Omental fat pad (tissue), 4 donors: ENCODE measurements around the gene HAGHL. TPM values are rescaled to one million over a fixed set of nuclear protein-coding genes. Genes with fewer than 3 reads are reported as not detected.

ENCODE experiments used
- ATAC-seq: fragments of 150-250 bp; one replicate; pipeline ENCODE4 v1.9.1; 2016; ENCODE audit warnings: mild to moderate bottlenecking, moderate library complexity; ENCODE audit not compliant: low FRiP score
- DNase-seq: peaks from one replicate; pipeline ENCODE4 v3.0.0-alpha.2; 2019; ENCODE audit warnings: low spot score
- total RNA-seq, 4 donors: library from RNA; depleted of rRNA; stranded (reverse); fragments of >200 nt; gene quantifications; one replicate each; pipeline ENCODE4 v1.1.0, GENCODE V29; 2016
- TF ChIP-seq, protein P1 (sequence below), 3 donors: fragments of 450-650 bp; IDR thresholded peaks; one replicate each; pipeline ENCODE4 v1.5.1; 2016 to 2017; ENCODE audit warnings: antibody characterized with exemption in 3 of 3, mild to moderate bottlenecking in 3 of 3, moderate library complexity in 2 of 3

The HAGHL gene
- total RNA-seq, 4 donors from 2014 or later: 0.79 to 7.3 (median 4.6) TPM

DNA sequence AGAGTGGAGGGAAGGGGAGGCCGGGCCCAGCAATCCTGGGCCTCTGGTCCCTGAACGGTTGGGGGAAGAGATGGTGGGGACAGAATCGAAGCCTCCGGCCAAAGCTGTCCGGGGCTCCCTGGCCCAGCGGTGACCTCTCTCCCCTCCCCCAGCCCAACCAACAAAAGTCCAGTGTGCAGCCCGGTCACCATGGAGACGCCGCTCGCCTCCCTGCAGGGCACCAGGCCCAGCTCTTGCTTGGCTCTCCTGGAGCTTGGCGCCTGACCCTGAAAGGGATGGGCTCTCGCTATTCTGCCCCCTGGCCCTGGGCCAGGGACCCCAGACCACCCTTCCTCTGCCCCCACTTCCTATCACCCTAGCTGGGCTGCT is 10.7 kb upstream of the HAGHL start:
- TF ChIP-seq, protein P1, sequence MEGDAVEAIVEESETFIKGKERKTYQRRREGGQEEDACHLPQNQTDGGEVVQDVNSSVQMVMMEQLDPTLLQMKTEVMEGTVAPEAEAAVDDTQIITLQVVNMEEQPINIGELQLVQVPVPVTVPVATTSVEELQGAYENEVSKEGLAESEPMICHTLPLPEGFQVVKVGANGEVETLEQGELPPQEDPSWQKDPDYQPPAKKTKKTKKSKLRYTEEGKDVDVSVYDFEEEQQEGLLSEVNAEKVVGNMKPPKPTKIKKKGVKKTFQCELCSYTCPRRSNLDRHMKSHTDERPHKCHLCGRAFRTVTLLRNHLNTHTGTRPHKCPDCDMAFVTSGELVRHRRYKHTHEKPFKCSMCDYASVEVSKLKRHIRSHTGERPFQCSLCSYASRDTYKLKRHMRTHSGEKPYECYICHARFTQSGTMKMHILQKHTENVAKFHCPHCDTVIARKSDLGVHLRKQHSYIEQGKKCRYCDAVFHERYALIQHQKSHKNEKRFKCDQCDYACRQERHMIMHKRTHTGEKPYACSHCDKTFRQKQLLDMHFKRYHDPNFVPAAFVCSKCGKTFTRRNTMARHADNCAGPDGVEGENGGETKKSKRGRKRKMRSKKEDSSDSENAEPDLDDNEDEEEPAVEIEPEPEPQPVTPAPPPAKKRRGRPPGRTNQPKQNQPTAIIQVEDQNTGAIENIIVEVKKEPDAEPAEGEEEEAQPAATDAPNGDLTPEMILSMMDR (IDR thresholded peaks at IDR 0.05): no peak
- no peak for ATAC-seq
- DNase-seq: no peak

DNA sequence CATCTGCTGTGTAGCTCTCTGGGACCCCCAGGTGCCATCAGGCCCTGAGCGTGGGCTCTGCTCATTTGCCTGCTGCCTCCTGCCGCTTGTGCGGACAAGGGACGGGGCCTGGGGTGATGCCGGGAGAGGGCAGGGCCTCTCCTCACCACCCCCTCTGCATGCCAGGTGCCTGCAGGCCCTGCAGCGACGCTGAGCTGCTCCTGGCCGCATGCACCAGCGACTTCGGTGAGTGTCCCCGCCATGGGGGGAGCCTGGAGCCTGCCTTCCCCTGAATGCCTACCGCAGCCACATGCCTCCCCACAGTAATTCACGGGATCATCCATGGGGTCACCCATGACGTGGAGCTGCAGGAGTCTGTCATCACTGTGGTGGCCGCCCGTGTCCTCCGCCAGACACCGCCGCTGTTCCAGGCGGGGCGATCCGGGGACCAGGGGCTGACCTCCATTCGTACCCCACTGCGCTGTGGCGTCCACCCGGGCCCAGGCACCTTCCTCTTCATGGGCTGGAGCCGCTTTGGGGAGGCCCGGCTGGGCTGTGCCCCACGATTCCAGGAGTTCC is 10.1 kb upstream of the HAGHL start:
- TF ChIP-seq, protein P1 (IDR thresholded peaks at IDR 0.05): no peak
- no peak for DNase-seq
- ATAC-seq: no peak

DNA sequence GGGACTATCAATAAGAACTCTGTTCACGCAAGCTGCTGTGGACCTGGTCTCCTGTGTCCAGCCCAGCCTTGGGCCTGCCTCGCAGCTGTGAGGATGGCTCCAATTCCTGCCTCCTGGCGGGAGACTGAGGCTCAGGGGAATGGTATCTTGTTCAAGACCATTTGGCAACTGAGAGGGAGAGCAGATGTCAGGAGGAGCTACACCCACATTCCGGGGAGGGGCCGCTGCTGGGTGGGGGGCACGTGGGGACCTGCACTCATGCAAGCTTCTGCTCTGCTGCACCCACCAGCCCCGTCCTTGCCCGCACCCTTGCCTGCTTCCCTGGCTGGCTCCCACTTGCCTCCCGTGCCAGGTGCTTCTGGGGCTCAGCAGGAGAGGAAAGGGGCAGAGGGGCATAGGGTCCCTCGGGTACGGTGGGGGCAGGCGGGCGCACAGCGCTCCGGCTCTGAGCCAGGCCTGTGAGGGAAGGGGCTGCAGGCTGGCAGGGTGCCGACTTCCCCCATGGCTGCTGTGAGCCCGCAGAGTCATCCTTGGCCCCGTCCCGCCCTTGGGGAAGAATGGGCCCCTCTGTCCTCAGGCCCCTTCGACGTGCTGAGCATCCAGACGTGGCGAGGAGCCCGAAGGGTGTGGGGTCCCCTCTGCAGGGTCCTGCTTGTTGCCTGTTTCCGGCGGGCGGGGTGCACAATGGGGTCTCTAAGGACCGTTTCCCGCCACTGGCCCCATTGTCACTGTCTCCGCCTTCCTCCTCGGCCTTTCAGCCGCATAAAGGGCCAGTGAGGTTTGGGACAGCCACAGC is 9.3 kb upstream of the HAGHL start:
- TF ChIP-seq, protein P1 (IDR thresholded peaks at IDR 0.05): no peak

DNA sequence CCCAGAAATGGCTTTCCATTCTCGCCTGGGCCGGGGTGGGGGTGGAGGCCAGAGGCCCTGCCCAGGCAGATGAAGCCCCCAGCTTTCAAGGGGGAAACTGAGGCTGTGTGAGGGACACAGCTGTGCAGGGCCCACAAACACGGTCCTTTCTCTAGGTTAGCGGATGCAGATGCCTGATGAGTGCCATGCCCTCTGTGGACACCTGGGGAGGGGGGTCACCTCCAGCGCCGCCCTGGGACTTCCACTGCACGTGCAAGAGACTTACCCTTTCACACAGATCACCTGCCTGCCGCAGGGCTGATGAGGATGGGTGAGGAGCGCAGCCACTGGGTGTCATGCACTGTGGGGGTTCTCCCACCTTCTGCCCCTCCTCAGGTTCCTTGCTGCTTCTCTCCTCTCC is 8.5 kb upstream of the HAGHL start:
- TF ChIP-seq, protein P1 (IDR thresholded peaks at IDR 0.05): no peak
- ATAC-seq (no peak), DNase-seq (no peak)

More for the DNA sequence above, 9.3 kb upstream of the HAGHL start:
- DNase-seq (no peak), ATAC-seq (no peak)

DNA sequence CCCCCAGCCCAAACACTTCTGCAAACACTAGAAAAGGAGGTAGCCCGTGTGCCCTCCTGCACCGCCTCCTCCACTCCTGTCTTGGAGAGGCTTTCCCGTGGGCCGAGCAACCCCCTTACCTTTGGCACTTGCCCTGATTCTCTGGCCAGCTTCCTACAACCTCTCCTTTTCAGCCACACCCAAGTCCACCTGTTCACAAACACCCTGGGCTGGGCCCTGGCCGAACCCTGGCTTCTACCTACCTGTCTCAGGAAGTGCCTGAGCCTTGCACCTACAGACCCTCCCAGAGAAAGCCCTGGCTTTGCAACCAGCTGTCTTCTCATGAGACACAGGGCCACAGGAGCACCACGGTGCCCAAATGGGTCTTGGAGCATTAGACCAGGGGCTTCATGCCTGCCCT is 8.0 kb upstream of the HAGHL start:
- TF ChIP-seq, protein P1 (IDR thresholded peaks at IDR 0.05): no peak
- ATAC-seq: no peak
- no peak for DNase-seq

DNA sequence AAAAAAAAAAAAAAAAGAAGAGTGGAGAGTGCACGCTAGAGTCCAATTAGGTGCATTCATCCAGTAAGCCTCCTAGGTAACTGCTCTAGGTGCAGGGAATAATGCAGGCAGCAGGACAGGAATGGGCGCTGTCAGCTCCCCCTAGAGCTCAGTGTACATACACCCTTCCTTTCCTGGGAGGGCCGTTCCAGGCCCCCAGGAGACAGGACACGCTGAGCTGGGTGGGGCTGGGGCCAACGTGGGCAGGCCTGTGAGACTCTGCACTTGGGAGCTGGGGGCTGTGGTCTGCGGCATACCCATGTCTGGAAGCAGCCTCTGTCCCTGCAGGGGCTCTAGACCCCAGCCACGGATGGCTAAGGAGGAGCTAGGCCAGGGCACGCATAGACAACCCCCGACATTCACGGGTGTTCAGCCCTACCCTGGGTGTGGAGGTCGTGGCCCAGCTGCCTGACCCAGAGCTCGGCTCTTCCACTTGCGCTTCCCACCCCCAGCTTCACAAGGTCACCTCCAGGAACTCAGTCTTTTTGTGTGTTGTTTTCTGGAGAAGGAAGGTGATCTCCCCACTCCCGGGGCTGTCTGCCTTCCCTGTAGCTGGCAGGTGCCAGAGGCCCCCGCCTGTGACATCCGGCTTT is 7.0 kb upstream of the HAGHL start:
- DNase-seq: no peak
- TF ChIP-seq, protein P1 (IDR thresholded peaks at IDR 0.05): no peak
- ATAC-seq: no peak
